IPS-15b (cell line): Measurements from ENCODE around the gene FAM120A.
A peak's percentile ranks its signal among the peaks of the same experiment; 100 is the strongest.
"Not testable (repeated sequence)": the region's sequence is repeated elsewhere in the genome, so short reads cannot be mapped to it uniquely, and the experiment has no call there.

Experiments used
- H3K27me3 ChIP-seq: one replicate; pipeline ENCODE4 v1.6.1; 2013; ENCODE audit warnings: low read length; ENCODE audit not compliant: control insufficient read depth, insufficient read depth
- H3K36me3 ChIP-seq: one replicate; pipeline ENCODE4 v1.6.1; 2013; ENCODE audit warnings: low read length; ENCODE audit not compliant: control insufficient read depth, insufficient read depth
- H3K4me1 ChIP-seq: one replicate; pipeline ENCODE4 v1.6.1; 2013; ENCODE audit warnings: mild to moderate bottlenecking, low read length; ENCODE audit not compliant: control insufficient read depth, insufficient read depth
- H3K4me3 ChIP-seq: one replicate; pipeline ENCODE4 v1.5.1; 2013; ENCODE audit warnings: low read depth, low read length
- H3K9ac ChIP-seq: one replicate; pipeline ENCODE4 v1.6.1; 2013; ENCODE audit warnings: low read depth, mild to moderate bottlenecking, low read length
- H3K9me3 ChIP-seq: one replicate; pipeline ENCODE4 v1.6.1; 2013; ENCODE audit warnings: mild to moderate bottlenecking, low read length; ENCODE audit not compliant: control insufficient read depth, insufficient read depth

The FAM120A gene

DNA sequence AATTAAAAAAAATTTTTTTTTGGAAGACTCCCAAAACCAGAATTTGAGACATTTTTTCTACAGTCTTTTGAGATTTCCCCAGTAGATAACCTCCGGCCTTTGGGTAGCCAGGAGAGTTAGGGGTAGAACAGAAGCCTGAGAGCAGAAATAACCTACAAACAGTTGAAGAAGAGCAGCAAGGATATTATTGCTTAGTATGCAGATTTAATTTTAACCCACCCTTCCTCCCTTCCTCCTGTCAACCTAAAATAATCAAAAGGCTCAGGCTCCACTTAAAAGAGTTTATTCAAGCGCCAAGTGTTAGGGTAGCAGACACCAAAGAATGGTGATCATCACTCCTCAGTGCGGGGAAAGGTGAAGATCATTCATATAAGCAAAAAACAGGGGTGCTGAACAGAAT lies 17.4 kb upstream of the FAM120A start:
- Histone ChIP-seq H3K4me3 (no peak overlapping the region), H3K36me3 (no peaks in the 10 kb centered on the region), H3K9me3 (no peaks in the 10 kb centered on the region), H3K4me1 (no peaks in the 10 kb centered on the region), H3K9ac (no peak overlapping the region), H3K27me3 (no peaks in the 10 kb centered on the region)

GRCh38 chr9:93435386-93435785 lies 16.1 kb upstream of the FAM120A start:
- no peak overlapping the region for H3K4me3 ChIP-seq
- H3K27me3 ChIP-seq = no peaks in the 10 kb centered on the region
- H3K4me1 ChIP-seq = no peaks in the 10 kb centered on the region
- no peak overlapping the region for H3K9ac ChIP-seq
- H3K9me3 ChIP-seq = no peaks in the 10 kb centered on the region
- no peaks in the 10 kb centered on the region for H3K36me3 ChIP-seq

GRCh38 chr9:93436218-93436617 lies 15.3 kb upstream of the FAM120A start:
- Histone ChIP-seq H3K27me3 (no peaks in the 10 kb centered on the region), H3K4me3 (no peak overlapping the region), H3K36me3 (no peaks in the 10 kb centered on the region), H3K9me3 (no peaks in the 10 kb centered on the region), H3K9ac (no peak overlapping the region), H3K4me1 (no peaks in the 10 kb centered on the region)

- no peak overlapping the region for H3K4me3 ChIP-seq
- no peaks in the 10 kb centered on the region for H3K4me1 ChIP-seq
- no peaks in the 10 kb centered on the region for H3K27me3 ChIP-seq
- no peaks in the 10 kb centered on the region for H3K36me3 ChIP-seq
- H3K9ac ChIP-seq = no peak overlapping the region
- H3K9me3 ChIP-seq = no peaks in the 10 kb centered on the region
Observed at GRCh38 chr9:93436655-93437407, 14.7 kb upstream of the FAM120A start.

DNA sequence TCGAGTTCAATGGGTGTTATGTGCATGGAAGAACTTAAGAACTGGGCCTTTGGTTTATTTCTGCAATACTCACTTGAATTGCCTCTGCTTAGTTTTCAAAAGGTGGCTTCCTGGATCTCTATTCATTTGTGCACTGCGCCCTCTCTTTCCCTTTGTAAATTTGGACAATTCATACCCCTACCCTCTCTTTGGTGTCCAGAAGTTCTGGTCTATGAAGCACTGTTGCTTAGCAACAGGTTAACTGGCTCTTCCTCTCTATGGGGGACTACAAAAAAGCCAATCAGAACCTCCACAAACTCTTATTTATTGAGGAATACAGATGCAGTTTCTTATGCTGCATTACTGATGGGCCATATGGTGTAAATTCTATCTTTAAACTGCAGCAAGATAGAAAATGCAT lies 13.5 kb upstream of the FAM120A start:
- Histone ChIP-seq H3K9me3 (no peaks in the 10 kb centered on the region), H3K4me1 (no peaks in the 10 kb centered on the region), H3K4me3 (no peak overlapping the region), H3K36me3 (no peaks in the 10 kb centered on the region), H3K27me3 (no peaks in the 10 kb centered on the region), H3K9ac (no peak overlapping the region)

DNA sequence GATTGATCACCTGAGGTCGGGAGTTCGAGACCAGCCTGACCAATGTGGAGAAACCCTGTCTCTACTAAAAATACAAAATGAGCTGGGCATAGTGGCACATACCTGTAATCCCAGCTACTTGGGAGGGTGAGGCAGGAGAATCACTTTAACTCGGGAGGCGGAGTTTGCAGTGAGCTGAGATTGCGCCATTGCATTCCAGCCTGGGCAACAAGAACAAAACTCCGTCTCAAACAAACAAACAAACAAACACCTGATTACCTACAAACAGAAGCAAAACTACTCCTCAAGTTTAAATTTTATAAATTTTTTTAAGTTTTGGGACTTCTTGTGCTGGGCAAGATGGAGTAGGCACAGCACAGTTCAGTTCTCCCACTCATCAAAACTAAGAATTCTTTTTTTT lies 12.2 kb upstream of the FAM120A start:
- not testable (repeated sequence) for H3K4me3 ChIP-seq, H3K9ac ChIP-seq, H3K9me3 ChIP-seq, H3K36me3 ChIP-seq, H3K27me3 ChIP-seq, H3K4me1 ChIP-seq

GRCh38 chr9:93440896-93441580 lies 10.4 kb upstream of the FAM120A start:
- Histone ChIP-seq H3K4me1 (no peaks in the 10 kb centered on the region), H3K4me3 (no peak overlapping the region), H3K9me3 (no peaks in the 10 kb centered on the region), H3K9ac (no peak overlapping the region), H3K27me3 (no peaks in the 10 kb centered on the region), H3K36me3 (no peaks in the 10 kb centered on the region)

GRCh38 chr9:93446073-93446472 lies 5.4 kb upstream of the FAM120A start:
- Histone ChIP-seq H3K9ac (no peak overlapping the region), H3K27me3 (no peaks in the 10 kb centered on the region), H3K4me3 (no peak overlapping the region), H3K9me3 (no peaks in the 10 kb centered on the region), H3K4me1 (no peaks in the 10 kb centered on the region), H3K36me3 (peaks cover 13% of the 10 kb centered on the region)

DNA sequence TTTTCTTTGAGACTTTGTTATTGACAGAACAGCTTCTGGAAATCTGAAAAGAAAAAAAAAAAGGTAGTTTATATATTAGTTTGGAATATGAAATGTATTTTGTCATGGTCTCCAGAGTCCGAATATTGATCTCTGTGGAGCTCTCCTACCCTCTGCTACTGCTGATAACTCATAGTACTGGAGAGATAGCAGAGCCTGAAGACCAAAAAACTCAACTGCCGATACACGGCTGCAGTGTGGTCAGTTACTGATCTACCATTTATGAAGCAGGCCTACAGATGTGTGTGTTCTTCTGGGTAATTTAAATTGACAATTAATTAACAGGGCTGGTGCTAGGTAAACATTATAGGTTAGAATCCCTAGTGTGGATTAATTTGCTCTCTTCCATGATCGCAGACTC lies 3.8 kb upstream of the FAM120A start:
- Histone ChIP-seq H3K9me3 (no peaks in the 10 kb centered on the region), H3K4me3 (no peak overlapping the region), H3K36me3 (peaks cover 13% of the 10 kb centered on the region), H3K4me1 (no peaks in the 10 kb centered on the region), H3K9ac (no peak overlapping the region), H3K27me3 (no peaks in the 10 kb centered on the region)

DNA sequence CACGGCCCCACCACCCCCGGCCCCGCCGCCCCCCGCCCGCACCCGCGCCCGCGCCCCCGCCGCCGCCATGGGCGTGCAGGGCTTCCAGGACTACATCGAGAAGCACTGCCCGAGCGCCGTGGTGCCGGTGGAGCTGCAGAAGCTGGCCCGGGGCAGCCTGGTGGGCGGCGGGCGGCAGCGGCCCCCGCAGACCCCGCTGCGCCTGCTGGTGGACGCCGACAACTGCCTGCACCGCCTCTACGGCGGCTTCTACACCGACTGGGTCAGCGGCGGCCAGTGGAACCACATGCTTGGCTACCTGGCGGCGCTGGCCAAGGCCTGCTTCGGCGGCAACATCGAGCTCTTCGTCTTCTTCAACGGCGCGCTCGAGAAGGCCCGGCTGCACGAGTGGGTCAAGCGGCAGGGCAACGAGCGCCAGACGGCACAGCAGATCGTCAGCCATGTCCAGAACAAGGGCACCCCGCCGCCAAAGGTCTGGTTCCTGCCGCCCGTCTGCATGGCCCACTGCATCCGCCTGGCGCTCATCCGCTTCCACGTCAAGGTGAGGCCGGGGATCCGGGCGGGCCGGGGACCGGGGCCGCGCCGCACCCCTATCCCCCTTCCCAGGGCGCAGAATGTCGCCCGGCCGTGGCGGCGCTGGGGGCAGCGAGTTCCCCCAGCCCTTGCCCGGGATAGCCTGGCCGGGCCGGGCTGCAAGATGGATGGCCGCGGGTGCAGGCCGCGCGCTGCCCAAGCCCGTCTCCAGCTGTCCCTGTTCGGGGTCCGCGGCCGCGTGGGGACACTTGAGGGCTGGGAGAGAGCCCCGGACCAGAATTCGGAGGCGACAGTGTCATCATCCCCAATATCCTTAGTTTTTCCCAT lies 594 bp downstream of the FAM120A start:
- H3K4me3 ChIP-seq = peak overlapping the region; percentile 85
- H3K9me3 ChIP-seq = no peaks in the 10 kb centered on the region
- peaks cover 10% of the 10 kb centered on the region for H3K4me1 ChIP-seq
- H3K27me3 ChIP-seq = no peaks in the 10 kb centered on the region
- peak overlapping the region; percentile 65 for H3K9ac ChIP-seq
- peaks cover 7% of the 10 kb centered on the region for H3K36me3 ChIP-seq

DNA sequence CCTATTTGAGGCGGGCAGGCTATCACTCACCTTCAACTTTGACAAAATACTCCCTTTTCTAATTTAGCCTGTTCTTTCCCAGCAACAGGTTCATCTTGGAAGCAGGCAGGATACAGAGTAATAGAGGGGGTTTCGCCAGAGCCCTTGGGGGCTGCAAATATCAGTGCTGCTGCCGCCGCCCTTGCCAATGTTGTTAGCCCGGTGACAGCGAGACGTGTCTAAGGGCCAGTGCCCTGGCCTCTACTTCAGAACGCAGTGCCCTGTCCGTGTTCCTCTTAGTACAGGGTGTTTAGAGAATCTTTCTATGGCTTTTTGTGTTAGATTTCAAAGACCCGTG lies 1.2 kb downstream of the FAM120A start:
- peak overlapping the region; percentile 65 for H3K9ac ChIP-seq
- H3K9me3 ChIP-seq = no peaks in the 10 kb centered on the region
- H3K27me3 ChIP-seq = no peaks in the 10 kb centered on the region
- peaks cover 3% of the 10 kb centered on the region for H3K36me3 ChIP-seq
- peaks cover 10% of the 10 kb centered on the region for H3K4me1 ChIP-seq
- peak overlapping the region; percentile 85 for H3K4me3 ChIP-seq
